Measurements from ENCODE around the gene PARP12.

The PARP12 gene

DNA sequence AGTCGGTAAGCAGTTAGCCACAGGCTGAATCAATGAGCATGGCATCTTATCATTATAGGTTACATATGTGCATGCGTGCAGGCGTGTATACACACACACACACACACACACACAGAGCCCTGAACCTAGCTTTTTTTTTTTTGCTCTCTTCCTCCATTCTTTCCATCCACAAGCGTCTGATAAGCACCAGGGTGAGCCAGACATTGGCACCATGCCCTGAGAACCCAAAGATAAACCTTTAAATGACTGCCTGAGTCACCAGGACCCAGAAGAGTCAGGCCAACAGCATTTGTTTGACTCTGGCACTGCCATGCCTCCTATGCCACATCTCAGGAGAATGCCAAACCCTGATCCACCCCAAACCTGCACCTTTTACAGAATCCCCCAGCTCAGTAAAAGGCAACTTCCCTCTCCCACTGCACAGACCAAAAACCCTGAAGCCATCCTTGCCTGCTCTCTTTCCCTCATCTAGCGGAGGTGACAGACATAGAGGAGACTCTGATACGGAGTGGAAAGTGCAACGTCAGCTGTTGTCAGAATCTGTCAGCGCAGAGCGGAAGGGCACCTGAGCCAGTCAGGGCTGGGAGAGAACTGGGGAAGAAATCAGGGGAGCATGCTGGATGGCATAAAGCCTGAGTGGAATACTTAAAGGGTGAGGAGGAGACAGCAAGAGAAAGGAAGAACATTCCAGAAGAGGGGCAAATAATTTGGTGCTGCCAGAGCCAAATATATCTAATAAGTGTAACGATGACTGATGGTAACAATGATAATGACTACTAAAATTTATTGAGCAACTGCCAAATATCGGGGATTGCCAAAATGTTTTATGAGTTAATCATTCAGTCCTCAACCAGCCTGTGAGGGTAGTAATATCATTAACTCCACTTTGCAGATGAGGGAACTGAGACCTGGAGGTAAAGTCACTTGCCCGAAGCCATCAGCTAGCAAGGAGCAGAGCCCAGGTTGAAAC, 3.2 kb downstream of the PARP12 start:
- peak; percentile 32 for DNase-seq

DNA sequence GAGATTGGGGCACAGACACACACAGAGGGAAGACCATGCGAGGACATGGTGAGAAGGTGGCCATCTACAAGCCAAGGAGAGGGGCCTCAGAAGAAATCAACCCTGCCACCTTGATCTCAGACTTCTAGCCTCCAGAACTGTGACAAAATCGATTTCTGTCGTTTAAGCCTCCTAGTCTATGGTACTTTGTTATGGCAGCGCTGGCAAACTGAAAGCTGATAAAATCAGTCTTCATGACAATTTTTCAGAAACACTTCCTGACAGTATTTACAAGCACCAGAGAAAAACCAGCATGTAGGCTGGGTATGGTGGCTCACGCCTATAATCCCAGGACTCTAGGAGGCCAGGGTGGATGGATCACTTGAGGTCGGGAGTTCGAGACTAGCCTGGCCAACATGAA, 4.2 kb downstream of the PARP12 start:
- no peak for DNase-seq

DNA sequence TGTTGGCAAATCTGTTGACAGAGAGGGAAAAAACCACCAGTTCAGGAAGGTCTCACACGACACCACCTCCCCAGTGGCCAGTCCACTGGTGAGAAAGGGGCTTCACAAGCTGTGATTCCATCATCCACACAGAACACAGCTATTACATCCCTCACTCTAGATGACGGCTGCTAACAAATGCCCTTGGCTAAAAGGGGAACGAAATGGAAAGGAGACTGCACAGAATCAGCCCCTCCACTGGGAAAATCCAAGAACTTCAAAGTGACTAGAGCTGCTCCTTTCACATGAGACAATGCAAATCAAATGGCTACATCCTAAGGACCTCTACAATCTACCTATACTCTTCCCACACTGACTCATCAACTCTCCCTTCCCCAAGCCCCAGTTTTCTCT, 5.6 kb downstream of the PARP12 start:
- DNase-seq, result no peak

DNA sequence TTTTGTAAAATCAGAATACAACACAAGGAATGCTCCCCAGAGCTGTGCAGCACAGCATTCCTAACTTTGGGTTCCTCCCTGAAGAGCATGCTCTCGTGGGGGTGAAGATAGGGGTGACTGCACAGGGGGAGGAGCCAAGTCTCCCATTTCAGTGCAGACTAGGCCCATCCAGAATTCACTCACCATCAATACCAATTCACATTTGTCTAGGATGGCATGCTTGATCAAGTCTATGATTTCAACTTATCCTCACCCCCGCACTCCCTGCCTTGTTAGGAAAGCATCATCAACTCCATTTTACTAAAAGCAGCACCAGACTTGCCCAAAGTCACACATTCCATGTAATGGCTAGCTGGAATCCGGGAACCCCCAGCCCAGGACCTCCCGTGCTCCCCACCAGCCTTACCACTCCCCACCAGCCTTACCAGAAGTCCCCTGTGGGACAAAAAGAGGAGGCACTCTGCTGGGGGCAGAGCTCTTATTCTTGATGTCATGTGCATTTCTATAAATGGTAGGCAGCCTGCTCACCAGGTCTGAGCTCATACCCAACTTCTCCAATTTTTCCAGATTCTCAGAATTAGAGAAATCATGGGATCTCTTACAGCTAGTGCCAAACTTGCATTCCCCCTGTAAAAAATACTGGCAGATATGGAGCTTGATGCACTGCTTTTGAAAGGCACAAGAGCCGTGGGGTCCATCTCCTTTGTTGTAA, 6.2 kb downstream of the PARP12 start:
- DNase-seq, result no peak

DNA sequence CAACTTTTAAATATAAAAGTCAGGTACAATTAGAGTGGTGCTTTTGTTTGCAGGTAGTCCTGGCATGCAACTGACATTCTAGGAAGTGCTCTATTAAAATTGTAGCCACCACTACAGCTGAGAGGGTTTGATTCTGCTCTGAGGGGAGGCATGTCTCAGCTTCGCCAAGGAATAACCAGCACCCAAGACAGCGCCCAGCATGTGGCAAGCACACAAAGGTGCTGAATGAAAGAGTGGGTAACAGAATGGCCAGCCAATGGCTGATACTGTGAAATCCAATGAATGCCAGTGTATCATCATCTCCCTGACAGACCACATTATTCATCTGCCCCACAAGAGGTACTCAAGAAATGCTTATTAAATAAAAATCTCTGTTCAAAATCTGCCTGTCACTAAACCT, 6.9 kb downstream of the PARP12 start:
- DNase-seq, result no peak

DNA sequence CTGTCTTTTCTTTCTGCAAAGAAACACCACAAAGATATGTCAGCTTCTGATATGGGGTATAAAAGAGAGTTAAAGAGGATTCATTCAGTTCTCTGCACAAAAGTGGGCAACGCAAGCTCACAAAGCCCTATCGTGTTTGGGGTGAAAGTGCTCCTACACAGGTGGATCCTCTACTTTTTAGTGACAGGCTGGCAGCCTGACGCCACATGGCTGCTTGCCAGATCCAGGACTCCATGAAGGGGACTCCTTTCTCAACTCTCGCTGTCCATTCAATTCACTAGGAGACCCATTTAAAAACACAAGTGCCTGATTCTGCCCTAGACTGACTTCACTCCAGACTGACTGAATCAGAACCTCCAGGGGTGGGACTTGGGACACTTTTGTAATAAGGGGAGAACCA, 8.0 kb downstream of the PARP12 start:
- no peak for DNase-seq

DNA sequence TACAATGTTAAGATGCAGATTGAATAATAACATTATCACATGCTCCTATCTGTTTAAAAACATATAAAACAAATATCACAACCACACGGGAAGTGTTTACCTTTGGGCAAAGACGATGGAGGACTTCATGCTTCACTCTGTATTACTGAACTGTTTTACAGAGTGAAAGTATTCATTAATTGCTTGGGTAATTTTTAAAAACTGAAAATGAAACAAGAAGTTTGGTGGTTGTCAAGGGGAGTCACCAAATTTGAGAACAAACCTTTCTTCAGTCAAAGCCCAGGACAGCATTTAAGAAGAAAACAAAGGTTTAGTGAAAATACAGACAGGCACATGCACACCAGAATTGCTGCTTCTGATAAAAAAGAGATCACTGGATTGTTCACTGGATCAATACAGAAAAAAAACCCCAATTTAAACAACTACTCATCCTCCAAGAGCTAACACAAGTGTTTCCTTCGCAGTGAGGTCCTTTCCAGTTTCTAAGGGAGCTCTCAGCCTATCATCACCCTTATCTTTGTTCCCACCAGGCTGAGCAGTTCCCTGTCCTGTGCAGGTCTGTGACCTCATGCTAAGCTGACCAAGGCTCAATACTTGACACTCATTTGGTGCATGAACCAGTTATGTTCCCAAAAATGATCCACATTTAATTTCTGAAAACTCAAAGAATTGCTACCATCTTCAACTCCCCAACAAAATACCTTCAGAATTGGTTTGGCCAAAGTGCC, 8.8 kb downstream of the PARP12 start:
- DNase-seq, result no peak

DNA sequence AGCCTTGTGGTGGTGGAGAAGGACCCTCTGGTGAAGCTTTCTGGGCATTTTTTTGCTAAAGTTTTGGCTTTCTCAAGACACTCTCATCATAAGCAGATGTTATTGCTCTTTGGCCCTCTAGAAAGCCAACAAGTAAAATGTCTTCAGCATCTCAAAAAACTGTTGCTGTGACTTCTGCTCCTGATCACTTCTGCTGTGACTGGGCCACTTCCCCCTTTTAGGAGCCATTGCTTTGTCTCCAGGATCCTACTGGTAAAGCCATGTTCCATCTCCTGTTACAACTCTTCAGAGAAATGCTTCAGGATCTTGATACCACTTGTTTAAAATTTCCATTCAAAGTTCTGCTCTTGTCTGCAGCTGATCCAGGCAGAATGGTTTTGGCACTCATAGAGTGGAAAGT, 10.9 kb downstream of the PARP12 start:
- no peak for DNase-seq

DNA sequence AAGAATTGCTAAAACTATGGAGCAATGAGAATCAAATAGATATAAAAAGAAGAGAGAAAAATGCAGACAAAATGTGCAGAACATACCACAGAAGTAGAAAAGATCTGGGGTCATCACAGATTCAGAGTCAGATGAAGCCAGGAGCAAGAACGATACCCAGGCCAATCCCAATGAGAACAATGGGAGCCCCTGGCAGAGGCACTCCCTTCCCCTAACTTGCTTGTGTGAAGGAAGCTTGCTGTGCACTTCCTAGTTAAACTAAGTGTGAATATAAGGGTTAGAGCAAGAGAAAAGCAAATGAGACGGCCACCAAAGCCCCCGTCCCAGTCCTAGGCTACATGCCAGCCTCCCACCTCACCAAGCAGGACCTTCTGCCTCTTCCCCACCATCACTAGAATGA, 12.7 kb downstream of the PARP12 start:
- DNase-seq, result no peak

DNA sequence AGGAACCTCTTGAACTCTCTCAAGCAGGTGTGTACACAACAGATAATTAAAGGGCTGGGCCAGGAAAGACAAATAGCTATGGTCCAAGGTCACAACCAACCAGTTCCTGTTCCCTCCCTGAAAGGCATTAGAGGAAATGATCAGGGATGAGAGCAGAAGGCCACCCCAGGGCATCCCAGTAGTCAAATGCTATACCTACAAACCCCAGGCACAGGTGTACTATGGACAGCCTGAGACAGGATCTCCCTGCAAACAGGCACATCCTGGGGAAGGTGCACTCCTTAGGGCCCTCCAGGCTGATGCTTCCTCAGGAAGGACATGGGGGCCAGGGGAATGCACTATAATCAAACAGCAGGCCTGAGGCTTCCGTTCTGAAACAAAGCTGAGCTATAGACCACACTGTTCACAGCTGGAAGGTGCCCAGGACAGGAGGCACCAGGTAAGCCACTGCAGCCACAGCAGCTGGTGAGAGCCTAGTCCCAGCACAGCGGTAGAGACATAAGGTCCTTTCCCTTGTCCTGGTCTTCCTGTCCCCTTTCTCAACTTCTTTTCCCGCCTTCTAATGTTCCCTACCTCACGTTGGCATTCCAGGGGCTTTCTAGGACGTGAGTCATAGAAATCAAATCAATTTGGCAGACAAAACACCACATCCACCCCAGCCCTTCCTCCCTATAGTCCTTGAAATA, 13.3 kb downstream of the PARP12 start:
- peak; percentile 46 for DNase-seq

DNA sequence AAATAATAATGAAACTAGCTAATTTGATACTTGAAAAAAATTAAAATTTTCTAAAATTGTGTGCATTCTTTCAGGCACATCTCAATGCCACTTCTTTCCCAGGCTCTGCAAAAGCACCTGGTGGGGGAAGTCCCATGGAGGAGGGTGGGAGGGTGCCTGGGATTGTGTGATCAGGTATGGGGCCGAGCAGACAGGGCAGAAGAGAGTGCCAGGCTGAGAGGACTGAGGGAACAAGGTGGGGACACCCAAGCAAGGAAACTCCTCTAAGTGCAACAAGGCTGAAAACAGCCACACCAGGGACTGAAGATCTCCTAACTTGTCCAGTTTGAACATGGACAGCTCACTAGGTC, 13.8 kb downstream of the PARP12 start:
- DNase-seq, result no peak

DNA sequence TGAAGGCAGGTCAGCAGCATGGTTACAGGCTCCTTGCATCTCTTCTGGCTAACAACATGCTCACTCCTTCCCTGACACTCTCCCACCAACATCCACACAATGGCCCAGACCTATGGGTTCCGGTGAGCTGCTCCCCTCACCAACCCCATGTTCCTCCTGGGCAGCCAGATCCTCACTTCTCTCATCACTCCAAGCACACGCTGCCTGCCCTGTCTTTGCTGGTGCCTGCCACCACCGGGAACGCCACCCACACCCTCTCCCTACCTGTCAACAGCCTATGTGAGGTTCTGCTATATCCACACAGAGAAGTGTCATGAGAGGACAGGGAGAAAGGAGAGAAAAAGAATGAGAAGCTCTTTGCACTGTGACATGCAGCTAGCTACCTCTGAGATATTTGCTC, 14.6 kb downstream of the PARP12 start:
- DNase-seq, result no peak

DNA sequence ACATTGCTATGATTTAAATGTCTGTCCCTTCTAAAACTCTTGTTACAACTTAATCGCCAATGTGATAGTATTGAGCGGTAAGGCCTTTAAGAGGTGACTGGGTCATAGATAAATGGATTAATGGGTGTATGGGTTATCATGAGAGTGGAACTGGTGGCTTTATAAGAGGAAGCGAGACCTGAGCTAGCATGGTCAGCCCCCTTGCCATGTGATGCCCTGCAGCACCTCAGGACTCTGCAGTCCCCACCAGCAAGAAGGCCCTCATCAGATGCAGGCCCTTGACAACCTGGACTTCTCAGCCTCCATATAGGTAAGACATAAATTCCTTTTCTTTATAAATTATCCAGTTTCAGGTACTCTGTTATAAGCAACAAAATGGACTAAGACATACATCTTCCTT, 15.6 kb downstream of the PARP12 start:
- no peak for DNase-seq

DNA sequence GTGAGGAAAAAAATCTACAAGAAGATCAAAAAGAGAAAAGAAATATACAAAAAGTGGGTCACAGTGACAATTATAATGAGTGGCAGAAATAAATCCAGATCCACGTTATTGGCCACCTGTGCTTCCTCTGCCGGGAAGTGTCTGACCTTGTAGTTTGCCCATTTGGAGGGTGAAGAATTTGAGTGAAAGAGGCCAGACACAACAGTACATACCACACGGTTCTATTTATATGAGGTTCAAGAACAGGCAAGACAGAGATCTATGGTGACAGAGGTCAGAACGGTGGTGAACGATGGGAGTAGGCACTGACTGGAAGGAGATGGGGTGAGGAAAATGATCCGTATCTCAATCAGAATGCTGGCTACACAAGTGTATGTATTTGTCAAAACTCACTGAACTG, 17.1 kb downstream of the PARP12 start:
- DNase-seq, result no peak

DNA sequence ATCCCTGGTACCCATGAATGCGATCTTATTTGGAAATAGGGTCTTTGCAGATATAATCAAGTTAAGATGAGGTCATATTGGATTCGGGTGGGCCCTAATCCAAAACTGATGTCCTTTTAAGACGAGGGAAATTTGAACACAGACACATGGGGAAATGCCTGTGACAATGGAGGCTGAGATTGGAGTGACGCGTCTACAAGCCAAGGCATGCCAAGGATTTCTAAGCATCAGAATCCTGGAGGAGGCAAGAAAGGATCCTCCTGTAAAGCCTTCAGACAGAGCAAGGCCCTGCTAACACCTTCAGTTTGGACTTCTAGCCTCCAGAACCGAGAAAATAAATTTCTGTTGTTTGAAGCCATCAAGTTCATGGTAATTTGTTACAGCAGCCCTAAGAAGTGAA, 18.5 kb downstream of the PARP12 start:
- no peak for DNase-seq

DNA sequence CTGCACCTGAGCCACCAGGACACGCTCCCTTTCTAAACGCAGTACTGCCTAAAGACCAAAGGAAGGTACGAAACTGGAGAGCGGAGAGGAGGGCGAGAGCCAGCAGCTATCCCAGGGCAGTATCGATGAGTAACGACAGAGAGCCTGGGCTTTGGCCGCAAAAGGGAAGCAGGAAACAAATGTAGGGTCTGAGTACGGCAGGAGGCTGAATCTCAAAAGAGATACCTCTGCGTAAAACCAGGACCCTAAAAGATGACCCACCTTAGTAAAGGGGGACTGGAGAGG, 20.4 kb downstream of the PARP12 start:
- no peak for DNase-seq

DNA sequence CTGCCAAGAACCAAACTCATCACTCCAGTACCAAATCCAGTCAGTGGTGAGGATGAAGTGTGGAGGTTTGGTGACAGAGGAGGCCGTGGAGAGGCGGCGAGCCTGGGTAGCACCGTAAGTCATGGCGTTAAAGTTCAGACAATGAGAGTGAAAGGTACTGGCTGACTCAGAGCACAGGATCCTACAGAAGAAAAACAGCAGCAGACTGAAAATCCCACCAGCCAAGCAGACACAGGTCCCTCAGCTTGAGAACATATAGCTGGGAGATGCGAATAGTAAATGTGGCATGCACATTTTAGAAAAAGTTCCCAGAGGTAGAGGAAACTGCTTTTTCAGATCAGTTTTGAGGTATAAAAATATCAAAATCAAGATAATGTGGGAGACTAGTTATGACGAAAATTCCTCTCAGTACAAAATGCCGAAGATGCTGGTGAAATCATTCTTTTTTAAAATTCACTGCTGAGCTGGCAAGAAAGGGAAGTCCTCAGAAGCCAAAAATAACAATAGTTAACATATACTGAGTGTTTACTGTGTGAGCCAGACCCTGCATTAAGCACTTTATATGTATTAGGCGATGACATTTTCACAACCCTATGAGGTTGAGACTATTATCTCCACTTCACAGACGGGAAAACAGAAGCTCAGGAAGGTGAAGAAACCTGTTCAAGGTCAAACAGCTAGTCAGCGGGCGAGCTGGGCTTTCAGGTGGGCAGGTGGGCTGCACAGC, 20.9 kb downstream of the PARP12 start:
- DNase-seq, result no peak

DNA sequence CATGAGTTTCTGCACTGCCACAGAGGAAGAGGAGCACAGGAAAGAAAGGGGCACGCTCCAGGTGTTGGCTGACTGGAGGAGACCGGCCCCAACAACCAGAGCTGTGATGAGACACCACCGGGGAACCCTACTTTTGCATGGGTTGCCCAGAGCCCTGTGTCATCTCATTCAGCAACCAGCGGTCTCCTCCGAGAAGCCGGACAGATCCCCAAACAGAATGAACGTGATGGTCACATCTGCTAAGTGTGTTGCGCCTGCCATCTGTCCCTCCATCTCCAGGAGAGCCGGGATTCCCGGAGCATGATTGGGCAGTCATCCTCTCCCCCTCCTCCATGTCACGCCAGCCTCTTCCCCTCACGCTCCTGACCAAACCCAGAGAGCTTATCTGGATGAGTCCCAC, 22.9 kb downstream of the PARP12 start:
- no peak for DNase-seq

DNA sequence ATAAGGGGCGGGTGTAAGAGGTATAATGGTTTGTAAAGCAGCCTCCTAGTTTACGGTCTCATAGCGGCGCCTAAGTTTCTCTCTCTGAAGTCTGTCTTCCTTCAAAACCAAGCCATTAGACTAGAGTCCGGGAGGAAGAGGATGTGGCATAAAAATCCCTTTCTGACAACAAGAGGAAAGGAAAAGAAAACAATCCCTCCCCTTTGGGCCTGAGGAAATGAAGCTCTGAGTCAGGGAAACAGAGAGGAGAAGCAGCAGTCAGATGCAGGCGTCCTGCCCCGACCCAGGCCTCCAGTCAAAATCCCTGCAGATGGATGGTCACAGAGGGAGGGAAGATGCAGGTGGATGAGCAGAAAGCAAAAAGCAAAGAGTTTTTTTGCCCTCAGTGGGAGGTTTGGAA, 23.7 kb downstream of the PARP12 start:
- DNase-seq, result no peak

DNA sequence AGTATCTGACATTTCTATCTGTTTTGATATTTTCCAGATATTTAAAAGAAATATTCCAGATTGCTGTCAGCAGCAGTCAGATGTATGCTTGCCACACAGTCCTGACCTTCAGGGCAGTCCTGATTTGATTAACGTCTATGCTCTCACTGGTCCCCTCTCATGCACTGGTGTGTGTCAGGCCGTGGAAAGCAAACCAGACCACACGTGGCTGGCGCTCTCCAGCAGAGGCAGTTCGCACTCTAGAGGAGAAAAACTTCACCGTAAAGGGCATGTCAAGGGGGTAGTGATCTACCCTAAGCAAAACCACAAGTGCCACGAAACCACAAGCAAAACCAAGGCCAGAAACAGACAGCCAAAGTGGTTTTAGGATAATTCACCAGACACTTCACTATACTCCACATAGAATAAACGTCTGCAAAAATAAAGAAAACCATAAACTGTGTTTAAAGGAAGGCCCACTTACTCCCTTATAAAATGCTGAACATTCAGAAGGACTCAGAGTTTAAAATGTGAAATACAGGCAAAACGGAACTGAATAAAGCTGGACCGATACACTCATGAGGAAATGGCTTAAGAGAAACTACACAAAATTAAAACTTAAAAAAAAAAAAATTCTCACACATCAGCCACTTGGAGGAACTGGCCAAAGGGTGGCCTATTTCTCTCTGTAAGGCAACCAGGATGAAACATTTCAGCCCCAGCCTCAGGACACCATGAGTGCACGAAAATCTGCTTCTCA, 26.4 kb downstream of the PARP12 start:
- no peak for DNase-seq

DNA sequence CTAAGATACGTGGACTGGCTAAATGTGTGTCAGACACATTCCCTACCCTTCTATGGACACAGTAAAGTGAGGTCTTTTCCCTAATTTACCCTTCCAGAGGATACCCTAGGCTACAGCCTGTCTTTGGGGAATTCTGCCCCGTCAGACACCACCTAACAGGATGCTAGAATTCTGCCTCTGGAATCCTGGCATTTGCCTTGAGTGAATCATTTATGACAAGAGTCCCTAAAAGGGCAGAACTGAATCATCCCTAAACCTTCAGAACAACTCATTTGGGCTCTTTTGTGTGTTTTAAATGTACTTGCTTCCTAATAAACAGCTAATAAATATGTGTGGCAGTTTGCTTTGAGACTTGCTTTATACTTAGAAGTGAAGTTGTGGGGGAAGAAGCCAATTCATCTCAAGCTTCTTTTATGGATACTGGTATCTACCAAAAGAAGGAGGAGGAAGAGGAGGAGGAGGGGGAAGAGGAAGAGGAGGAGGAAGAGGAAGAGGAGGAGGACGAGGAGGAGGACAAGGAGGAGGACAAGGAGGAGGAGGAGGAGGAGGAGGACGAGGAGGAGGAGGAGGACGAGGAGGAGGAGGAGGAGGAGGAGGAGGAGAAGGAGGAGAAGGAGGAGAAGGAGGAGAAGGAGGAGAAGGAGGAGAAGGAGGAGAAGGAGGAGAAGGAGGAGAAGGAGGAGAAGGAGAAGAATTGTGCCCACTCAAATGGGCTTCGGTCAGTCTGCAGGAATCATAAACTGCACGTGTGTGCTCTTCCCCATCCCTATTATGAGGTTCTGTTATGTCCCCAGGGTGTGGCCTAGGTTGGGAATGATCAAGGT, 27.1 kb downstream of the PARP12 start:
- DNase-seq, result no peak

Data from NCI-H774 (cell line).